ENCODE measurements around the gene SH3GL1. TPM values are rescaled to one million over a fixed set of nuclear protein-coding genes. Genes with fewer than 3 reads are reported as not detected.

SH3GL1 gene
- total and polyA plus RNA-seq, 2 of the 4 experiments (the other 2 are of a cell fraction) = 28.1 to 138 TPM

DNA sequence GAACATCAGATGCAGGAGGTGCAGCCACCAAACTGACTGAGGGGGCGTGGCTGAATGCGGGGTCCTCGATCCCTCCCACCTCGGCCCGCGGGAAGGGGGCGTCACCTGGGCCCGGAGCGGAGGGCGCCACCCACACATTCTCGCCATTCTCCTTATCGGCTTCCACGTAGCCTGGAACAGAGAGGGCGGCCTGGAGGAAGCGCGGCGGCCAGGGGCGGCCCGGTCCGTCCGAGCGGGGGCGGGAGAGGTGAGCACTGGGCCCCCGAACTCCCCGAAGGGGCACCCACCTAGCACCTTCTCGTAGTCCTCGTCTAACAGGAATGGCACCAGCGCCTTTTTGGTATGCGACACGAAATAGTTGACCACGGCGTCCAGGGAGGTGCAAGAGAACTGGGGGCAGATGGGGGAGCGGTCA is 73.5 kb downstream of the SH3GL1 start:
- H3K56ac ChIP-seq (ENCODE audit: extremely low read depth, insufficient read depth, low read length) = no peak overlapping the region
- TF ChIP-seq MAZ (IDR thresholded peaks at IDR 0.05; ENCODE audit: borderline replicate concordance, low read depth, low read length) (no peak), RCOR1 (IDR thresholded peaks at IDR 0.05; ENCODE audit: insufficient replicate concordance, low read length) (no peak), NFE2L2 (IDR thresholded peaks at IDR 0.05; ENCODE audit: low read depth, low read length) (no peak), MXI1 (IDR thresholded peaks at IDR 0.05; ENCODE audit: borderline replicate concordance, low read depth, low read length) (no peak), RAD21 (IDR thresholded peaks at IDR 0.05; ENCODE audit: low read length) (no peak), POLR2A (IDR thresholded peaks at IDR 0.05; ENCODE audit: low read depth, low read length) (no peak)
- TF ChIP-seq, protein P1, sequence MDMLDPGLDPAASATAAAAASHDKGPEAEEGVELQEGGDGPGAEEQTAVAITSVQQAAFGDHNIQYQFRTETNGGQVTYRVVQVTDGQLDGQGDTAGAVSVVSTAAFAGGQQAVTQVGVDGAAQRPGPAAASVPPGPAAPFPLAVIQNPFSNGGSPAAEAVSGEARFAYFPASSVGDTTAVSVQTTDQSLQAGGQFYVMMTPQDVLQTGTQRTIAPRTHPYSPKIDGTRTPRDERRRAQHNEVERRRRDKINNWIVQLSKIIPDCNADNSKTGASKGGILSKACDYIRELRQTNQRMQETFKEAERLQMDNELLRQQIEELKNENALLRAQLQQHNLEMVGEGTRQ (IDR thresholded peaks at IDR 0.05; ENCODE audit: low read depth, low read length) = no peak
- TF ChIP-seq, protein P2, sequence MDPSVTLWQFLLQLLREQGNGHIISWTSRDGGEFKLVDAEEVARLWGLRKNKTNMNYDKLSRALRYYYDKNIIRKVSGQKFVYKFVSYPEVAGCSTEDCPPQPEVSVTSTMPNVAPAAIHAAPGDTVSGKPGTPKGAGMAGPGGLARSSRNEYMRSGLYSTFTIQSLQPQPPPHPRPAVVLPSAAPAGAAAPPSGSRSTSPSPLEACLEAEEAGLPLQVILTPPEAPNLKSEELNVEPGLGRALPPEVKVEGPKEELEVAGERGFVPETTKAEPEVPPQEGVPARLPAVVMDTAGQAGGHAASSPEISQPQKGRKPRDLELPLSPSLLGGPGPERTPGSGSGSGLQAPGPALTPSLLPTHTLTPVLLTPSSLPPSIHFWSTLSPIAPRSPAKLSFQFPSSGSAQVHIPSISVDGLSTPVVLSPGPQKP (IDR thresholded peaks at IDR 0.05; ENCODE audit: borderline replicate concordance, low read depth, low read length) = no peak
- no peaks in the 10 kb centered on the region for H3K9me1 ChIP-seq (ENCODE audit: insufficient read depth, low read length)
- no peak overlapping the region for H4K91ac ChIP-seq (ENCODE audit: insufficient read depth, low read depth, low read length)
- H3K27ac ChIP-seq (ENCODE audit: insufficient read depth, low read length) = no peak overlapping the region
- H2BK15ac ChIP-seq (ENCODE audit: low read depth, low read length) = no peak overlapping the region
- H3K4me3 ChIP-seq (ENCODE audit: insufficient read depth, low read depth, low read length) = no peak overlapping the region
- no peak overlapping the region for H3K4ac ChIP-seq (ENCODE audit: low read depth, low read length)
- no peak overlapping the region for H2BK120ac ChIP-seq (ENCODE audit: low read depth, low read length)
- H3K18ac ChIP-seq (ENCODE audit: low read depth, low read length) = no peak overlapping the region
- in situ Hi-C loops (cut with MboI; ENCODE audit: low sequenced_read_pairs) (no loop called here), intact Hi-C loops (cut with micrococcal nuclease) (no loop called here), dilution Hi-C loops (cut with HindIII; ENCODE audit: low sequenced_read_pairs, unreplicated experiment) (no loop called here)
- DNase-seq (no peak), ATAC-seq (ENCODE audit: low read depth) (no peak)
- H2BK20ac ChIP-seq (ENCODE audit: low read depth, low read length) = no peak overlapping the region
- CTCF ChIA-PET = no interaction called here
- H2BK5ac ChIP-seq (ENCODE audit: low read depth, low read length, poor library complexity, severe bottlenecking) = no peak overlapping the region
- H3K23ac ChIP-seq (ENCODE audit: low read depth, low read length) = no peak overlapping the region
- no peak overlapping the region for H3K14ac ChIP-seq (replicated peaks; ENCODE audit: low read depth, low read length)
- no TSS peak for BruUV-seq (replicated peaks)
- POLR2A ChIA-PET (ENCODE audit: unreplicated experiment) = no interaction called here
- H2AK5ac ChIP-seq (ENCODE audit: low read depth, low read length) = no peak overlapping the region
- no peak overlapping the region for H4K5ac ChIP-seq (ENCODE audit: low read depth, low read length)
- H2AFZ ChIP-seq (replicated peaks; ENCODE audit: low read length, poor library complexity) = peak overlapping the region; percentile 84
- 9% methylated on average over 23 of the region's 33 CpGs; no CpG with 5 or more reads in 1 of the 2 experiments for WGBS, 2 experiments (ENCODE audit: extremely low coverage in 2 of 2, insufficient read length in 1 of 2)
- no peaks in the 10 kb centered on the region for H3K9me3 ChIP-seq (ENCODE audit: control insufficient read depth, insufficient read depth, low read length)
- peak overlapping the region; percentile 22 for H2AK9ac ChIP-seq (replicated peaks; ENCODE audit: low read depth, low read length, poor library complexity)
- no peaks in the 10 kb centered on the region; the same call in 1 of the 2 replicates for H3K27me3 ChIP-seq (ENCODE audit: control insufficient read depth, insufficient read depth, low read length)
- no peaks in the 10 kb centered on the region for H4K20me1 ChIP-seq (ENCODE audit: insufficient read depth, low read length)
- no peak overlapping the region for H3K9ac ChIP-seq (ENCODE audit: low read depth, low read length)
- no peaks in the 10 kb centered on the region for H3K36me3 ChIP-seq (ENCODE audit: control insufficient read depth, insufficient read depth, low read length)
- H3K4me2 ChIP-seq (ENCODE audit: low read depth, low read length) = peak overlapping the region; percentile 65
- H3K4me1 ChIP-seq (ENCODE audit: control insufficient read depth, insufficient read depth, low read length) = no peaks in the 10 kb centered on the region
- no peaks in the 10 kb centered on the region for H3K79me1 ChIP-seq (ENCODE audit: low read depth in 1 of 2, low read length in 2 of 2)
- H4K8ac ChIP-seq (ENCODE audit: low read depth in 2 of 2, low read length in 2 of 2) = no peak overlapping the region; a peak in 1 of 4 replicates

Measured in IMR-90 (cell line).